ENCODE results near the gene SZT2. TPM values are rescaled to one million over a fixed set of nuclear protein-coding genes. Genes with fewer than 3 reads are reported as not detected.
"Not testable (repeated sequence)": the region's sequence is repeated elsewhere in the genome, so short reads cannot be mapped to it uniquely, and the experiment has no call there.

SZT2 gene
- total RNA-seq, 1 donor from 2014 or later = 13.8 TPM

GRCh38 chr1:43451701-43452532, 62.2 kb downstream of the SZT2 start:
- DNase-seq (ENCODE audit: low read depth) = no peak

GRCh38 chr1:43452789-43453441, 63.2 kb downstream of the SZT2 start:
- peak; percentile 37 for DNase-seq (ENCODE audit: low read depth)

- peak; percentile 84 for DNase-seq (ENCODE audit: low read depth)
Measured at GRCh38 chr1:43453442-43454269, 64.0 kb downstream of the SZT2 start, which contains the start of gene HYI. Gene HYI (minus strand): TSS chr1:43453931. CDS start chr1:43453793, 138 bp downstream.

GRCh38 chr1:43454270-43455011, 64.7 kb downstream of the SZT2 start:
- DNase-seq (ENCODE audit: low read depth) = peak; percentile 69

GRCh38 chr1:43455213-43455889, 65.7 kb downstream of the SZT2 start:
- no peak for DNase-seq (ENCODE audit: low read depth)

GRCh38 chr1:43458379-43458778, 68.7 kb downstream of the SZT2 start:
- not testable (repeated sequence) for DNase-seq (ENCODE audit: low read depth)

GRCh38 chr1:43460988-43461693, 71.4 kb downstream of the SZT2 start:
- DNase-seq (ENCODE audit: low read depth) = no peak

GRCh38 chr1:43463479-43463878, 73.8 kb downstream of the SZT2 start:
- no peak for DNase-seq (ENCODE audit: low read depth)

- DNase-seq (ENCODE audit: low read depth) = peak; percentile 51
Measured at GRCh38 chr1:43464681-43465504, 75.2 kb downstream of the SZT2 start.

GRCh38 chr1:43465505-43466067, 75.9 kb downstream of the SZT2 start:
- DNase-seq (ENCODE audit: low read depth) = no peak

GRCh38 chr1:43466403-43466802, 76.7 kb downstream of the SZT2 start:
- DNase-seq (ENCODE audit: low read depth) = no peak

GRCh38 chr1:43468414-43468813, 78.7 kb downstream of the SZT2 start:
- no peak for DNase-seq (ENCODE audit: low read depth)

GRCh38 chr1:43469932-43470331, 80.2 kb downstream of the SZT2 start:
- DNase-seq (ENCODE audit: low read depth) = no peak

GRCh38 chr1:43472087-43472462, 82.4 kb downstream of the SZT2 start:
- no peak for DNase-seq (ENCODE audit: low read depth)

- peak; percentile 92 for DNase-seq (ENCODE audit: low read depth)
Measured at GRCh38 chr1:43472463-43473151, 82.9 kb downstream of the SZT2 start.

- no peak for DNase-seq (ENCODE audit: low read depth)
Measured at GRCh38 chr1:43473463-43473862, 83.8 kb downstream of the SZT2 start.

GRCh38 chr1:43475611-43476401, 86.1 kb downstream of the SZT2 start:
- peak; percentile 63 for DNase-seq (ENCODE audit: low read depth)
